ENCODE results near the gene ENDOV. TPM values are rescaled to one million over a fixed set of nuclear protein-coding genes. Genes with fewer than 3 reads are reported as not detected.

Gene ENDOV
- total and polyA plus RNA-seq, 8 donors = 2.3 to 122 (median 13.2) TPM

GRCh38 chr17:80372456-80372855, 42.5 kb upstream of the ENDOV start:
- Histone ChIP-seq H3K9me3 (no peaks in the 10 kb centered on the region), H3K27me3 (no peaks in the 10 kb centered on the region), H3K4me3 (no peak overlapping the region), H3K4me1 (no peaks in the 10 kb centered on the region), H3K27ac (no peak overlapping the region), H3K36me3 (peaks cover 95 to 100% (median 100%) of the 10 kb centered on the region in 4 donors)
- no peak for TF ChIP-seq CTCF (IDR thresholded peaks at IDR 0.05)
- no peak for TF ChIP-seq POLR2A (IDR thresholded peaks at IDR 0.05)
- no peak for TF ChIP-seq EP300 (IDR thresholded peaks at IDR 0.05)
- no peak for TF ChIP-seq POLR2AphosphoS5 (IDR thresholded peaks at IDR 0.05)
- DNase-seq = no peak
- intact Hi-C loops (cut with DNase I; ENCODE audit: low total_unique reads) = no loop called here
- 84 to 90% (median 87%) methylated on average over 11 of the region's 11 CpGs for WGBS, 5 donors

GRCh38 chr17:80372922-80373570, 41.9 kb upstream of the ENDOV start:
- intact Hi-C loops (cut with DNase I; ENCODE audit: low total_unique reads) = no loop called here
- Histone ChIP-seq H3K4me3 (no peak overlapping the region), H3K4me1 (no peaks in the 10 kb centered on the region), H3K27me3 (no peaks in the 10 kb centered on the region), H3K36me3 (peaks cover 95 to 100% (median 100%) of the 10 kb centered on the region in 4 donors), H3K9me3 (no peaks in the 10 kb centered on the region), H3K27ac (no peak overlapping the region)
- DNase-seq = no peak
- 88 to 94% (median 91%) methylated on average over 14 to 18 of the region's 18 CpGs for WGBS, 5 donors
- no peak for TF ChIP-seq CTCF (IDR thresholded peaks at IDR 0.05)

GRCh38 chr17:80374039-80374731, 40.8 kb upstream of the ENDOV start:
- TF ChIP-seq POLR2AphosphoS5 (IDR thresholded peaks at IDR 0.05) (no peak), CTCF (IDR thresholded peaks at IDR 0.05) (no peak), EP300 (IDR thresholded peaks at IDR 0.05) (no peak), POLR2A (IDR thresholded peaks at IDR 0.05) (no peak)
- peaks cover 91 to 100% (median 100%) of the 10 kb centered on the region in 4 donors for H3K36me3 ChIP-seq

GRCh38 chr17:80374732-80375585, 40.0 kb upstream of the ENDOV start:
- TF ChIP-seq EP300 (IDR thresholded peaks at IDR 0.05) (no peak), CTCF (IDR thresholded peaks at IDR 0.05) (no peak), POLR2AphosphoS5 (IDR thresholded peaks at IDR 0.05) (no peak), POLR2A (IDR thresholded peaks at IDR 0.05) (no peak)
- Histone ChIP-seq H3K36me3 (peaks cover 91 to 100% (median 100%) of the 10 kb centered on the region in 4 donors), H3K27me3 (no peaks in the 10 kb centered on the region), H3K4me1 (no peaks in the 10 kb centered on the region), H3K9me3 (no peaks in the 10 kb centered on the region), H3K27ac (no peak overlapping the region), H3K4me3 (no peak overlapping the region)
- whole genome bisulfite sequencing, 5 donors = 73 to 88% (median 84%) methylated on average over 14 of the region's 14 CpGs
- DNase-seq = no peak
- intact Hi-C loops (cut with DNase I; ENCODE audit: low total_unique reads) = no loop called here

More at GRCh38 chr17:80374039-80374731, 40.8 kb upstream of the ENDOV start:
- H3K27ac ChIP-seq = no peak overlapping the region
- intact Hi-C loops (cut with DNase I; ENCODE audit: low total_unique reads) = no loop called here
- 91 to 94% (median 94%) methylated on average over 19 to 22 of the region's 22 CpGs for WGBS, 5 donors
- H3K9me3 ChIP-seq = no peaks in the 10 kb centered on the region
- H3K4me3 ChIP-seq = no peak overlapping the region
- no peak for DNase-seq
- H3K27me3 ChIP-seq = no peaks in the 10 kb centered on the region
- H3K4me1 ChIP-seq = no peaks in the 10 kb centered on the region

All from stomach (tissue), 9 donors.